Measurements from ENCODE around the gene NAA25.

GRCh38 chr12:112049351-112049750 lies 59.2 kb downstream of the NAA25 start:
- TF ChIP-seq CTCF (IDR thresholded peaks at IDR 0.05) (no peak), POLR2A (IDR thresholded peaks at IDR 0.05) (no peak)
